OCI-M2 (cell line): ENCODE results near the gene IGLON5.

Experiments
- DNase-seq: peaks from one replicate; lab custom pipeline; 2025; ENCODE audit not compliant: unreplicated experiment; lab: John Stamatoyannopoulos, UW

IGLON5 gene

DNA sequence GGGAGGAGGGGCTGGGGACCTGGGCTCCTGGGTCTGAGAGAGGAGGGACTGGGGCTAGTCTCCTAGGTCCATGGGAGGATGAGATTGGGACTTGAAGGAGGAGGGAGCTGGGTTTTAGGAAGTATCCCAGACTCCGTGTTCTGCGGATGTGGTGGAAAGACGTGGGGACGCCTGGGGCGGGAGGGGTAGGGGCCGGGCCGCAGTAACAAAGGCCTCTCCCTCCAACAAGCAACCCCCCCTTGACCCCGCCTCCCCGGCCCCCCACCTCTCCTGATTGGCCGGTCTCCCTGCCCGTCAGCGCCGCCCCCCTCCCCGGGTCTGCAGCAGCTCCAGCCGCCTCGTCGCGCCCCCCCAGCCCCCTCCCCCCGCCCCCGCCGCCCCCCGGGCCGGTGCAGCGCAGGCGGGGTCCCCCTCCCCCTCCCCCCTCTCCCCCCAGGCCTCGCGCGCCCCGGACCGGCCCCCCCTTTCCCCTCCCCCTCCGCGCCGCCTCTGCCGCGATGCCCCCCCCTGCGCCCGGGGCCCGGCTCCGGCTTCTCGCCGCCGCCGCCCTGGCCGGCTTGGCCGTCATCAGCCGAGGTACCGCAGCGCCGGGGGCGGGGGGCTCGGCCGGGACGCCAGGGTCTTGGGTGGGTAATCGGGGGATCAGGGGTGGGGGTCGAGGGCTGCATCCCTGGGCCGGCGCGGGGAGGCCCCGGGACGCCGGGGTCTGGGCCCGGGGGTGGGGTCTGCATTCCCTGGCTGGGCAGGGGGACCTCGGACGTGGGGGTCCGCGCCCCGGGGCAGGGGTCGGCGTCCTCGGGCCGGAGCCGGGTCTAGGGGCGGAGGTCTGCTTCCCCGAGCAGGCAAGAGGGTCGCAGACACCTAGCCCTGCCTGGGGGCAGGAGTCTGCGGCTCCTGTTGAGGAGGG lies at the start of gene IGLON5:
TSS of gene IGLON5 (plus strand) at position 294 of the 907 bp plus-strand sequence. CDS start at position 498, 204 bp downstream.
- DNase-seq: no peak

DNA sequence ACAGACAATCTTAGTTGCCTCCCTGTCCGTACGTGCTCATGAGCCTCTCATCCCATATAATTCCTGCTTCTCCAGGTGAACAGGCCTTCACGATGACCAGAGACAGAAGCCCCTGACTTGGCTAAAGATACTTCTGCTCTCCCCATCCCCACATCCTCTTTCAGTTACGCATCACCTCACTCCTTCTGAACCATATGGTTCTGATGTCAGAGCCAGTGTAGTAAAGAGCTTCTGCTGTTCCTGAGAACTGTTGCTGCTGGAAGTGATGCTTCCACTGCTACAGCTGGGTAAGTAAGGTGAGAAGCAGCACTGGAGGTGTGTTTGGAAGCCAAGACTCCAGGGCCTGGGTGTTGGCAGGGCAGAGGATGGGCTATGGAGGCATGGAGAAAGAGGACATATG lies 47.6 kb upstream of the IGLON5 start:
- DNase-seq: no peak

DNA sequence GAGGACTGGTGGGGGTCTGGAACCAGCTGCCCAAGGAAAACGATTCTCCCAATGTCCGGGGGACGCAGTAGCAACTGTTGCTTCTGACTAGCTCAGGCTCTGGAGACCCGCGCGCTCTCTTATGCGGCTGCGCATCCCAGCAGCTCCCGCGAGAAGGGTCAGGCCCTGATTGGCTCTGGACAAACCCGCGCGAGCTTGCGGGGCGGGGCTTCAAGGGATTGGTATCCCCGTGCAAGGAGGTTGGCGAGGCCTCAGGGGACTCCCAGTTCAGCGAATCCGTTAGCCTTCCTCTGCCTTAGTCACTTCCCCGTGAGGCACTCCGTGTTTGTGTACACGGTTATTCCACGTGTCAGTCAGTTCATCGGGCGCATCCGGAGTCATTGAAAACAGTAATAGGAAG lies 40.4 kb upstream of the IGLON5 start:
- DNase-seq: no peak

DNA sequence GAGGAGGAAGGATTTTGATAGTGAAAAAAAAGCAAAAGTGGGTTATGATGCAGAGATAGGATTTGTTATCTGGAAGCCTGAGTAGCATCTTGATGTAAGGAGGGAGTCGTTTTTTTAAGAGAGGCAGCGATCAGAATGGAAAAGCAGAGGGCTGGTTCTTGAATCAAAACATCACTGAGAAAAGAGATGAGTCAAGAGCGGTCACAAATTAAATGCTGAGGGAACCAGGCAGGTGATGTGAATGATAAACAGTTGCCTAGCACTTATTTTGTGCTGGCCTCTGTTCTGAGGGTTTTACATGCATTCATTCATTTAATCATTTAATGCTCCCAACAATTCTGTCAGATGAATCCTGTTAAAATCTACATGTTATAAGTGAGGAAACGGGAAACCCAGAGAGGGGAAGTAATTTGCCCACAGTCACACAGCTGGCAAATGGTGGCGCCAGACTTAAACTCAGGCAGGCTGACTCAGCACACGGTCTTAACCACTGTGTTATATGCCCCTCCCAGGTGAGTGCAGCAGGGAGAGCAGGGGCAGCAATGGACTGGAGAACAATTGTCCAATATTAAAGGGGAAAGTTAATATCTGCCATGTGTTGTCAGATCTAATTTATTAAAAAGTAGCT lies 39.1 kb upstream of the IGLON5 start:
- DNase-seq: no peak

DNA sequence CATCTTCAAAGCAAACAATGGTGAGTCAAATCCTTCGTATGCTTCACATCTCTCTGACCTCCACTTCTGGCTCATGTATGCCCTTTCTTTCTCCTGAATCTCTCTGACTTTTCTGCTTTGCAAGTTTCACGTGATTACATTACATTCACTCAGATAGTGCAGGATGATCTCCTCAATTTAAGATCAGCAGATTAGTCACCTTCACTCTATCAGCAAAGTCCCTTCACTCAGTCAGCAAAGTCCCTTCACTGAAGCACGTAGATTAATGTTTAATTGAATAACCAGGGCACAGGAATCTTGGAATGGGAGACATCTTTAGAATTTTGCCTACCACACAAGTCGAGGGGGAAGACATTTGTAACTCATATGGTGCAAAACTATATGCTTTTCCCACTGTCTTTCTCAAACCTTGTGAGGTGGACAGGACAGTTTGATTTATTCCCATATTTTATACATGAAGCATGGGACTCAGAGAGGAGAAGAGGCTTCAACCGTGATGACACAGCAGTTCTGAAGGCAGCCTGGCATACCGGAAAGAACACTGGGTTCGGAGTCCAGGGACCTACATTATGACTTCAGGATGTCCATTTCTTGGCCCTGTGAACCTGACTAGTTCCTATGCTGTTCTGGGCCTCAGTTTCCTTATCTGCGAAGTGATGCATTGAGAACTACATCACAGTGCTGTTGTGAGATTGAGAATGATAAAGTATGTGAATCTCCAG lies 37.2 kb upstream of the IGLON5 start:
- DNase-seq: no peak

DNA sequence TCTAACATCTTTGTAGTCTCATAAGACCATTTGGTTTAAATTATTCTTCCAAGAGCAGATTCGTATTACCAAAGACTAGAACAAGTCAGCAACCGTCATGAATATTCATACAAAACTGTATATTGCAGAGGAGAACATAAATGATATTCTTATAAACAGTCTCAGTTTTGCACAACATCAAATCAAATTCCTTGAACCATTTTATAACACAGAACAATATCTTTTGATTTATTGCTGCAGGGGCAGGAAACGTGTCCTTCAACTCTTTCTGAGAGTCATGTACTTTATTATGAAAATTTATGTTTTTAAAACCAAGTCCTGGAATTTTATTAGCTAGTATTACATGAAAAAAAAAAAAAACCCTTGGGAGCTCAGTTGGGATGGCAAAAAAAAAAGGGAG lies 34.3 kb upstream of the IGLON5 start:
- DNase-seq: no peak

DNA sequence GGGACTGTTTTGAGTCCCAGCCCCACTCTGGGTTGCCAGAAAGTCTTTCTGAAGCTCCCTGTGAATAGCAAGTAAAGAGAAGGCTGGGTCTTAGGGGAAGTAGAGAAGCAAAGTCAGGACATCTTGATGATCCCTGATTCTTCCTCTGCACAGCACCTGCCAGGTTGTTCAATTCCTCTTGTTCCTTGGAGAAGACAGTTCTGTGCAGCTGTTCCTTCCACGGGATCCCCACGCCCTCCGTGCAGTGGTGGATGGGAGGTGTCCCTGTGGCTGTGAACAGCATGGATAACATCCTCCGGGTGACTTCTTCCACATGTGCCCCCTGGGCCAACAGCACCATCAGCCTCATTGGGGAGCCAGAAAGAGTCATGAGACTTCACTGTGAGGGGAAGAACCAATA lies 29.1 kb upstream of the IGLON5 start:
- no peak for DNase-seq

DNA sequence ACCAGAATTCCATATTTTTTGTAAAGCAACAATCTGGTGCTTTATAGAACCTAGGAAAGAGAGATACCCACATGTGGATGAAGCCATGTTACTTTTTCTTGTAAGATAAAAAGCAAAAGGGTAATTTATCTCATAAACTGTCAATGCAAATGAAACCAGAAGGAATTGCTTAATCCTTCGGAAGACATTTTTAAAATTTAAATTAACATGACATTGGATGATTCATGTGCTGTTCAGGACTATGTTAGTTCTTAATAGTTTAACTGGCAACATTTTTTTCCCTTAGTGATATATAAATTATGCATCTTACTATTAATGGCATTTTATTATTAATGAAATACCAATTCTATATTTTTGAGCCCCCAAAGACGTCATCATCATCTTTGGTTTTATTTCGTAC lies 25.8 kb upstream of the IGLON5 start:
- DNase-seq: no peak

DNA sequence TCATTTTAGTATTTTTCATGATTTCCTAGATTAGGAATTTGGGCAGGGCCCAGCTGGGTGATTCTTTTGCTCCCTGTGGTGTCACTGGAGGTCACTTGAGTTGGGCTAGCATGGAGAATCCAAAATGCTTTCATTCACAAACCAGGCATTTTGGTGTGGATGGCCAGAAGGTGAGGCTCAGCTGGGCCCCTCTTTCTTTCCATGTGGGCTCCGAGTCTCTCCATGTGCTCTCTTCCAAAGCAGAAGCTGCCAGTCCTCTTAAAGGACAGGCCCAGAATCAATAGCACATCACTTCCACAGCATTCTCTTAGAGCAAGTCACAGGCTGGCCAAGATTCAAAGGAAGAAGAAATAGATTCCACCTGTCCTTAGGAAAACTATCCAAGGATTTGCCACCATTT lies 21.8 kb upstream of the IGLON5 start:
- no peak for DNase-seq

DNA sequence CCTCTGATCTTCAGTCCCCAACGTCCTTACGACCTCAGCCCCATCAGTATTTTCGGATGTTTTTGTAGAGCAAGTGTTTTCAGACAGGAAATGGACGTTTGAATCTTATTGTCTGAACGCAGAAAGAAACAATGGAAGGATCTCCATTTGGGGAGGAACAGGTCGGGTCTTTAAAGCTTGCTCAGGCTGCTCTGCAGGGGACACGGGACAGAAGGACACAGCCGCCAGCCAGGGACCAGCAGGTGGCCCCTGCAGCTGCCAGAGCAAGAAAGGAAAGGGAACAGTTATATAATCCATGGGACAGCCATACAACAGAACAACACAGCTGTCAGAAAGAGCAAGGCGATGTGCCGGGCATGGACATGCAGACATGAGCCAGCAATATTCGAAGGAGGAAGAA lies 18.5 kb upstream of the IGLON5 start:
- DNase-seq: no peak

DNA sequence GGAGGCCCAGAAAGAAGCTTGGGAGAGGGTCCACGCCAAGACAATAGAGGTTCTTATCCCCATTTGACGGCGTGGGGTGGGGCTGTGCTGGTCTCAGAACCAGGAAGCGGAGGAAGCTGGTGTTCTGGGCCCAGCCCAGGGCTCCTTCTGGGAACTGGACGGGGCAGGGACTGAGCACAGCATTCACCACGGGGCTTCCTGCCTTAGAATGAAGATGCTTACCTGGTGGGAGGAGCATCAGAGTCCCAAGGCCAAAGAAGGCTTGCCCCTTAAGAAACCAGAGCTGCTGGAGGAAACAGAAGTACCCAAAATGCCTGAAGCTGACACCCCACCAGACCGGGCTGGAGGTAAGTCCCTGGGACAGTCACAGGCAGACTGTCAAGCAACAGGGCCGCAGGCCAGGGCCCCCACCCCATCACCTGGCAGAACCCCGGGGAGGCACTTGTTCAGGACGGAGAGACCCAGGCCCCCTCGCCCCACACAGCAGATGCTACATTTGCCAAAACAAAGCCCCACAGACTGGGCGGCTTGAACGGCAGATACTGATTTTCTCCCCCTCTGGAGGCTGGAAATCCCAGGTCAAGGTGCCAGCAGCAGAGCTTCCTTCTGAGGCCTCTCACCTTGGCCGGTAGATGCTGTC lies 17.8 kb upstream of the IGLON5 start:
- DNase-seq: no peak

DNA sequence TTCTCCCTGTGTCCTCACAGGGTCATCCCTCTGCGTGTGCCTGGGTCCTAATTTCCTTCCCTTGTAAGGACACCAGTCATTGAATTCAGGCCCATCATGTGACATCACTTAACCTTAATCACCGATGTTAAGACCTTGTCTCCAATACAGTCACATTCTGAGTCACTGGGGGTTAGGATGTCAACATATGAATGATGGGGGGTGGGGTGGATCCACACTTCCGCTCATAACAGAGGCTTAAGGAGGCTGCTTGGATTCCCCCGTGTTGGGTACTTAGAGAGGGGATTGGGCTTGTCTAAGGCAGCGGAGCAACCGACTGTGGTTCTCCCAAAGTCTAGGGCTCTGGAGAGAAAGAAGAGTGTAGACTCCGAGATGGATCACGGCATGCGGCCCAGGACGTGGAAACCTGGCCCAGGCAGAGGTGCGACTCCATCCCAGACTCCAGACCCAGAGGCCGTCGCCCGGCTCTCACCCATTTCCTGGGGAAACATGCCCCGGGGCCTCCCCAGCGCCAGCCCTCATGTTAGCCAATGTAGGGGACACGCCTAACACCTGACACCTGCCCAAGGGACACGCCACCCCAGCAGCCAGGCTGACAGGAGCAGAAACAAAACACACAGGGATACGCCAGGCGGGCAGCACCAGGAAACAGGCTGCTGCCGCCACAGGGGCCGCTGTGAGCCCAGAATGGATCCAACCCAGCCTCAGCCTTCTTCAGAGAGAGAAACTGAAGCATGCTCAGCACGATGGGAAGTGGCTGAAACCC lies 17.1 kb upstream of the IGLON5 start:
- DNase-seq: no peak

DNA sequence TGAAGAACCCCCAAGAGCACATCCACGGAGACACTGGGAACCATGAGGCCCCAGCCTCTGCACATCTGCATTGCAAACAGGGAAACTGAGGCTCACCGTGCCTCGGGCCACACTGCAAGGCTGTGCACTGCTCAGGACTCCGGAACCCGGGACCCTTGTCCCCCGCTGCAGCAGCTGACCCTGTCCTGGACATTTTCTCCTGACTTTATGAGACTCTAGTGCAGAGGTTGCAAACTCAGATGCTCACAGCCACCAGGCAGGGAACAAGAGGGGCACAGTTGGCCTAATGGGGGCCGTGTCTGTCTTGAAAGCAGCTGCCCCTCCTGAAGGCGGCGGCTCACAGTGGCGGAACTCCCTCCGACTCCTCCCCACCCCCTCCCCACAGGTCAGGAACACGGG lies 16.5 kb upstream of the IGLON5 start:
- no peak for DNase-seq

DNA sequence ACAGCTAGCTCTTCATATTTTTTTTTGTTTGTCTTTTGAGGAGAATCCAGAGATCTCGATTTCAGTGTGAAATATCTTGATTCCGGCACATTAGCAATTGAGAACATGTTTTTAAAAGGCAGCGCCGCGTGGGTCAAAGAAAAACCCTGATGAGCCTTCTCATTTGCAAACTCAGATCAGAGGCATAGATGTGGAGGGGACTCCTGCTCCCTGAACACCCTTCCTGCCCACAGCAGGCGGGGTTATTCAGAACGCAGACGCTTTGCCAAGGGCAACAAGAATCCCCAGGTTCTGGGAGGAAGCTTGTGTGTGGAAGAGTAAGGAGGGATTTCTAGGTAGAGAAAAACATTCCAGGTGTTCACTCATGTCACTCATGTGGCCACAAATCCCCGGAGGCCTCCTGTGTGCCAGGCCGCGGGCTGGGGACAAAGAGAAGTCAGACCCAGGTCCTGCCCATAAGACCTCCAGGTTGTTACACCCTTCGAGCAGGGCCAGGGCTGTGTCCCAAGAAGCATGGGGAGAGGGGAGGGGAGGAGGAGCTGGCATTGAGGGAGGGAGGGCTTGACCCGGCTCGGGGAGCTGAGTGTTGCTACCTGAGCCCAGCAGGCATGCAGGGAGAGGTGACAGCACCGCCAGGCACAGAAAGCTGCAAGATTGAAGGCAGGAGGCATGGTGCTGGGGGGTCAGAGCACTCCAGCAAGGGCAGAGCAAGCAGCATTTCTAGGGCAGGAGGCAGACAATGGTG lies 15.9 kb upstream of the IGLON5 start:
- no peak for DNase-seq

DNA sequence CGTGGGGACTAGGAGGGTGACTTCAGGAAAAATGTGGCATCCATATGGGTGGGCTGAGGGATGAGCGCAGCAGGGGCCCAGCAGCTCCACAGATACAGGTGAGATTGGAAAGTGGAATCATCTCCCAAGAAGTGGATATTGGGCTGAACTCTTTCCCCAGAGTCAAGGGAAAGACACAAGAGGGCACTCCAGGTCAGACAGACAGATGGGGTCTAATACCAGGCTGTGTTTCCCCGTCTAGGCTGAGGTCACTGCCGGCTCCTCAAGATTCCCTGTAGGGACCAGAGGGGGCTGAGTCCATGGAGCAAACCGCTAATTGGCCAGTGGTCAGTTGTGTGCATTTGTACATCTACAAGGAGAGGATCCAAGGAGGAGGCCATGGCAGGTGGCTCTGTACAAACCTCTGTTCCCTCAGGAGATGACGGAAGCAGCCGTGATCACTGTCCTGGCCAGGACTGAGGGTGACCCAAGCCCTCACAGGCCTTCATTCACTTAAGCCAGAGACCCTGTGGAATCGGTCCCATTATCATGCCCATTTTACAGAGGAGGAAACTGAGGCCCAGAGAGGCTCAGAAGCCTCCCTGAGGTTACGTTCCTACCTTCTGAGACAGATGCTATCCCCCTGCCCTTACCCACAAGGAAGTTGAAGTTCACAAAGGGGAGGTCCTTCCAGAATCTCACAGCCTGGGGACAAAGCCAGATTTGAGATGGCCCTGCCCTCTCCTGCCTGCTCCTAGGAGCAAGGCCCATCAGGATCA lies 14.9 kb upstream of the IGLON5 start:
- DNase-seq: no peak

DNA sequence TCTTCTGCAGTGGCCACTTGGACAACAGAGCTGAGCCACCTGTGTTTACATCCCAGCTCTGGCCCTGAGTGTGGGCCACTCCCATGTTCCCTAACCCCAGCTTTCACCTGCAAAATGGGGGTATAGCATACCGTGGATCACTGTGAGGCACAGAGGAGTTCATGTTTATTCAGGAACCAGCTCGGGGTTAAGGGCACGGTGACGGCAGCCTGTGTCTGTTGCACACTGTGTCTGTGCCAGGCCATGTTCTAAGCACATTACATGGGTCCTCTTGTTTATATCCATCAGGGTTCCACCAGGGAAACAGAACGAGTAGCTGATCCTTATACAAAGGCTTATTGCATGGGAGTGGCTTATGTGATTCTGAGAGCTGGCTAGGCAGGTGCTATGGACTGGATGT lies 14.0 kb upstream of the IGLON5 start:
- DNase-seq: no peak

DNA sequence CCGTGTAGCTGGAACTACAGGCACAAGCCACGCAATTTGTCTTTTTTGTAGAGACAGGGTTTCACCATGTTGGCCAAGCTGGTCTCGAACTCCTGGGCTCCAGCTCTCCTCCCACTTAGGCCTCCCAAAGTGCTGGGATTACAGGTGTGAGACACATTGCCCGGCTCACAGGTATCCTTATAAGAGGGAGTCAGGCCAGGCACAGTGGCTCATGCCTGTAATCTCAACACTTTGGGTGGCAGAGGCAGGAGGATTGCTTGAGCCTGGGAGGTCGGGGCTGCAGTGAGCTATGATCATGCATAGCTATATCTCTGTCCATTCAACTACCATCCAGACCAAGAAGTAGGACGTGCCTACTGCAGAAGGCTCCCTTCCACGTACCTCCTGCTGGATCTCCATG lies 10.2 kb upstream of the IGLON5 start:
- DNase-seq: no peak

DNA sequence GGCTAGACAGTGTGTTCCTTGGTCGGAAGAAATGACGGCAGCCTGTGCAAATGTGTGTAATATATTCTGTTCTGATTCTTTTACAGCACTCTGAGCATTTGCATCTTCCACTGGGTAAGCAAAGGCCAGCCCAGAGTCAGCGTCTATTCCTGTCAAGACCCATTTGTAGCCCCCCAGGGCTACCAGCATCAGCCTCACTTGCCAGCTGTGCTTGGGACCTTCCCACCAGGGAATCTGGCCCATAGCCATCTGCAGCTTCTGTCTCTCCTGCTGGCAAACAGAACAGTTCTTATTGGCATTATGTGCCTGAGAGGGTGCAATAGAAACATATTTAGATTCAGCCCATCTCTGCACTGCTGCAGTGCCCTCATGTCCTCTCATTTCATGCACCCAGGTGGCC lies 6.0 kb upstream of the IGLON5 start:
- no peak for DNase-seq

DNA sequence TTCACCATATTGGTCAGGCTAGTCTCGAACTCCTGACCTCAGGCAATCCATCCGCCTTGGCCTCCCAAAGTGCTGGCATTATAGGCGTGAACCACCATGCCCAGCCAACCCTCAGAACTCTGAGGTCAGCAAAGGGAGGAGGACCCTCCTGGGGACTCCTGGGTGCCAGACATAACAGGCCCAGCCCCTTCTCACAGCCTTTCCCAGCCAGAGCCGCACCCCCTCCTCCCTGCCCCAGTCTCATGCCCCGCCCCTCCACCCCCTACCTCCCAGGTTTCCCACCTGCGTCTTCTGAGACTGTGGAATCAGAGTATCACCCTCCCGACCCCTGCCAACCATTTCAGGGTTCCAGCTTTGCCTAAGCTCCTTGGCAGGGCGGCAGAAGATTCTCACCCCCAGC lies 5.2 kb downstream of the IGLON5 start:
- no peak for DNase-seq
